Stimulated activated CD4-positive, alpha-beta T cell treated with anti-CD3 and anti-CD28 coated beads, Interleukin-2, amount 100 ng/mL, for 48 hours (primary cell): ENCODE results near the gene CDC42BPB.
"Not testable (repeated sequence)": the region's sequence is repeated elsewhere in the genome, so short reads cannot be mapped to it uniquely, and the experiment has no call there.

Source experiments
- DNase-seq, 2 donors: peaks; one replicate each; pipeline ENCODE4 v3.0.0-alpha.2; 2020

The CDC42BPB gene

DNA sequence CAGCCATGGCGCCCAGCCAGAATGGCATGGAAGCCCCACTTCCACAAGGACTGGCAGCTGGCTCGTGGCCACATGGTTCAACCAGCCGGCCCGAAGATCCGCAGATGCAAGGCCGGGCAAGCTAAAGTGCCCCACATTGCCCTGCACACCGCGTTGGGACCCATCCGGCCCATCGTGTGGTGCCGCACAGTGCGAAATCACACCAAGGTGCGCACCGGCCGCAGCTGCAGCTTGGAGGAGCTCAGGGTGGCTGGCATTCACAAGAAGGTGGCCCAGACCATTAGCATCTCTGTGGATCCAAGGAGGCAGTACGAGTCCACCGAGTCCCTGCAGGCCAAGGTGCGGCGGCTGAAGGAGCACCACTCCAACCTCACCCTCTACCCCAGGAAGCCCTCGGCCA lies 15.9 kb downstream of the CDC42BPB start:
- DNase-seq: no peak

DNA sequence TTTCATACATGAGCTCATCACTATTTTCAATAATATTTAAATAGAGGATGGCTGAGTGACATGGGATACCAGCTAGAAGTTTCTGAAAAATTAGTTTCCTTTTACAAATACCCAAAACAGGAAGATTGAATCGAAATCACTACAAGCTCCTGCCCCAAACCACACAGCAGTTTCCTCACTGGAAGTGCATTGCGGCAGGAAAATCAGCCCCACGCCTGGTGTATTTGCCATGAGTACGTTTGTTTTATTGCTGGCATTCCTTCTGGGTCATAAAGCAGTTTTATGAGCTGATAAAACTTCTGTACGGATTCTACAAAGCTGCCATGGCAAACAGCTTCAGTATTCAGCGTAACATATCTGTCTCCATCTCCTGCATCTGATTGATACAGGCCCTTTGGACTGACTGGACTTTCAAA lies 23.7 kb downstream of the CDC42BPB start:
- DNase-seq: no peak

GRCh38 chr14:103031956-103032355 lies 25.4 kb downstream of the CDC42BPB start:
- DNase-seq: no peak

GRCh38 chr14:103031566-103031911 lies 25.8 kb downstream of the CDC42BPB start:
- DNase-seq: no peak

DNA sequence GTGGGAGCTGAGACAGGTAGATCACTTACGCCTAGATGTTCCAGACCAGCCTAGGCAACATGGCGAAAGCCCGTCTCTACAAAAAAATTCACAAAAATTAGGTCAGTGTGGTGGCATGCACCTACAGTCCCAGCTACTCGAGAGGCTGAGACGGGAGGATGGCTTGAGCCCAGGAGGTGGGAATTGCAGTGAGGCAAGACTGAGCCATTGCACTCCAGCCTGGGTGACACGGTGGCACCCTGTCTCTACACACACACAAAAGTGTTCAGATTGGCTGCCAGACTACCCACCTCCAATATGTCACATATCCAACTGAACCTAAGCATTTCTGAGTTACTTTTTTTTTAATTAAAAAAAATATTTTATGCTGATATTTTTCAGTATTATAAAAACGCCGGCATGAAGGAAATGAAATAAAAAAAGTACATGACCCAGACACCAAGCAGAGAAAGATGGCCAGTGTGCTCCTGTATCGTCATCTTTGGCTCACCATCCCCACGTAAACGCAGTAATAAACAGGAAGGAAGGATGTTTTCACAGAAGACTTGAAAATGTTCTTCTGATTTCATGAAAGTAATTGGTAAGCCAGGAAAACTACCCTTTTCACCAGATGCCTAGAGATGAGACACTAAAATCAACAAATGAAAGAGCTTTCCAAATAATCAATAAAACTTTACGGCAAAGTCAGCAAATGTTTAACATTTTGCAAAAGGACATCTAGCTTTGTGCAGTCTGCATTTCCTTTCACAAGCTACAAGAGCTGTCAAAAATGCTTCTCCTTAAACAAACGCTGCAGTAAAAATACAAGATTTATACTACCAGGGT lies 26.4 kb downstream of the CDC42BPB start:
- no peak for DNase-seq

DNA sequence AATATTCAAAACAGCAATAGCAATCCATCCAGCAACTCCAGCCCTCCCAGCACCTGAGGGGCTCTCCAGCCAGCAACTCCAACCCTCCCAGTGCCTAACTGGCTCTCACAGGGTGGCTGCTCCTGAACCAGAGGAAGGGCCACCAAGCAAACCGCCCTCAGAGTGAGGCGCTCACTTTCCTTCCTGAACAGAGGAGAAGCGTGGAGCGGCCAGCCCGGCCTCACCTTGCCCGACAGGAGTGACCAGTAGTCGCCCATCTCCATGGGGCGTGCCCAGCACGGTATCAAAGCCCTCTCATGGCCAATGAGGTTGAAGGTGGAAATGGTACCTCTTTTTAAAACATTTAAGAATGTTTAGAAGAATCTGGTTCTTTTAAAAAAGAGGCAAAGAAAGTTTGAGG lies 27.4 kb downstream of the CDC42BPB start:
- no peak for DNase-seq

DNA sequence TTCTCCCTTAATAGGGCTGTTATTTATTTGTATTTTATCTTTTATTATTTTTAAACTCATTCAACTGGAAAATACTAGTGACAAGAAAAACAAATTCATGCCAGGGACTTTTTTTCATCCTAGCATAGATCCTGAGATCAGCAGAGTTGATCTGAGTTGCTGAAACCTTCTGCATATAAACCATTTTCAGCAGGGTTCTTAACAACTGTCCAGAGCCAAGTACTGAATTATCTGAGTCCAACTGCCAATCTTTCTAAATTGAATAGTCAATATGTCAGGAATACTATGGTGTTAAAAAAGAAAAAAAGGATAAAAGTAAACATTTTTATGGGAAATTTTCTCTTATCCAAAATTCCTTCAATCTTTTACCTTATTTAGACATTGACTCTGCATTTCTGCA lies 28.6 kb downstream of the CDC42BPB start:
- DNase-seq: no peak

GRCh38 chr14:103028161-103028767 lies 29.1 kb downstream of the CDC42BPB start:
- no peak for DNase-seq

DNA sequence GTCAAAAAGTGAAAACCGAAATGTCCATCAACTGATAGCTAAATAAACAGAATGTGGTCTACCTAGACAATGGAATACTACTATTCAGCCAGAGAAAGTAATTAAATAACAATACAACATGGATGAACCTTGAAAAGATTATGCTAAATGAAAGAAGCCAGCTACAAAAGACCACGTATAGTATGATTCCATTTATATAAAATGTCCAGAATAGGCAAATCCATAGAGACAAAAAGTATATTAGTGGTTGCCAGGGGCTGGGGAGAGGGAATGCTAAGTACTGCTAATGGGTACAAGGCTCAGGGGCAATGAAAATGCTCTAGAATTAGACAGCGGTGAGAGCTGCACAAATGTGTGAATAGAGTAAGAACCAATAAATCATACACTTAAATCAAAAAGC lies 29.9 kb downstream of the CDC42BPB start:
- DNase-seq: no peak

DNA sequence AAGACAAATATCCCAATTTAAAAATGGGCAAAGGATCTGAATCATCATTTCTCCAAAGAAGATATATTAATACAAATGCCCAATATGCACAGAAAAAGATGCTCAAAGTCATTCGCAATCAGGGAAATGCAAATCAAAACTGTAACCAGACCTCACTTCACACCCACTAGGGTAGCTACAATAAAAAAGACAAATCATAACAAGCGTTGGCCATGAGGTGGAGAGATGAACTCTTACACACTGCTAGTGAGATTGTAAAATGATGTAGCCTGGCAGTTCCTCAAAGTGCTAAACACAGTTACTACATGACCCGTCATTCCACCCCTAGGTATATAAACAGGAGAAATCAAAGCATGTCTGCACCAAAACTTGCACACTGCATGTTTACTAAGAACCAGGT lies 30.4 kb downstream of the CDC42BPB start:
- no peak for DNase-seq

- not testable (repeated sequence) for DNase-seq
Measured at GRCh38 chr14:103026196-103026595, 31.2 kb downstream of the CDC42BPB start.

GRCh38 chr14:103023881-103024473 lies 33.4 kb downstream of the CDC42BPB start:
- no peak for DNase-seq

GRCh38 chr14:103022685-103023044 lies 34.7 kb downstream of the CDC42BPB start:
- no peak for DNase-seq

DNA sequence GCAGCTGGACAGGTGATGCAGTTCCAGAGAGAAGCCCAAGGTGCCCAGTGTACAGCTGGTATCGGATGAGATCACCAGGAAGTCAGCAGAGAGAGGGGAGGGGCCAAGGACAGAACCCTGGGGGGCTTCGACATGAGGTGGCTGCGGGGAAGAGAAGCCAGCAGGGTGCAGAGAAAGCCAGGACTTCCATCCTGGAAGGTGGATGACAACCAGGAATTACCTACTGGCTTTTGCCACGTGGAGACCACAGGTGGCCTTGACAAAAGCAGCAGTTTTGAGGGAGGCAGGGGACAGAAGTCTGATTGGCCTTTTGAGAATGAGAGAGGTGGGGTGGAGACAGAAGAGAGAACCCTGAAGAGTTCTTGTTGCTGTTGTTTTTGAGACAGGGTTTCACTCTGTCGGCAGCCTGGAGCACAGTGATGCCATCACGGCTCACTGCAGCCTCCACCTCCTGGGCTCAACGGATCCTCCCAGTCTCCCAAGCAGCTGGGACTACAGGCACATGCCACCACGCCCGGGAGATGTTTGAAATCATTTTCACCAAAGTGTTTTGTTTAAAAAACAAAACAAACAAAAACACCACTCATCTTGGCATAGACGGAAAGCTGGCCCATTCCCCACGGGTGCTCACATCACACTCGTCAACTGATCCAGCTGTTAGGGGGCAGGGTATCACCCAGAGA lies 35.2 kb downstream of the CDC42BPB start:
- no peak for DNase-seq

DNA sequence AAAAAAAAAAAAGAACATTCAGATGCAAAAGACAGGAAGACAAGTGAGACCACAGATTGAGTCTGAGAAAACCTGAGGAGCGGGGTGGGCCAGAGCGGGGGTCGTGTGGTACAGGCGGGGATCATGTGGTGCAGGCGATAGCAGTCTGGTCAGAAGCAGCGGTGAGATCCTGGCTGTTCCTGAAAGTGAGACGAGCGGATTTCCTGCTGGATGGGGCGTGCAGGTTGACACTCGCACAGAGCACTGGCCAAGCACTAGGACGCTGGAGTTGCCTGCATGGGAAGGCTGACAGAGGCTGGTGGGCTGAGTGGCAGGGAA lies 35.7 kb downstream of the CDC42BPB start:
- DNase-seq: no peak

GRCh38 chr14:103020271-103021170 lies 36.8 kb downstream of the CDC42BPB start:
- no peak for DNase-seq

DNA sequence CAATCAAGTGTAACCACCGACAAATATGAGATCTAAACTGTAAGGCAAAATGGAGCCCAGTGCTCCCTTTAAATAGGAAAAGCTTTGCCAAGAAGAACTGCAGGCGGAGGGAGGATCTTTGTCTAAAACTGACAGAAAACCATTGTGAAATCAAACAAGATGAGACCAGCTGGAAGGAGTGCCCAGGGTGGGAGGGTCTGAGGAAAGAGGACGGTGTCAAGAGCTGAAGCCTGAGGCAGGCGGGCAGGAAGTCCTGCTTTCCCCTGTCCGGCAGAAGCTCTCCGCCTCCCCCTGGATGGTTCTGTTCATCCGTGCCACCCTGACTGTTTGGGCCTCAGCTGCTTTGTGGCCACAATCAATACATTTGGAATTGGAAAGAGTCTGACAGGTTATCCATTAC lies 37.5 kb downstream of the CDC42BPB start:
- no peak for DNase-seq

GRCh38 chr14:103019236-103019635 lies 38.1 kb downstream of the CDC42BPB start:
- DNase-seq: no peak

DNA sequence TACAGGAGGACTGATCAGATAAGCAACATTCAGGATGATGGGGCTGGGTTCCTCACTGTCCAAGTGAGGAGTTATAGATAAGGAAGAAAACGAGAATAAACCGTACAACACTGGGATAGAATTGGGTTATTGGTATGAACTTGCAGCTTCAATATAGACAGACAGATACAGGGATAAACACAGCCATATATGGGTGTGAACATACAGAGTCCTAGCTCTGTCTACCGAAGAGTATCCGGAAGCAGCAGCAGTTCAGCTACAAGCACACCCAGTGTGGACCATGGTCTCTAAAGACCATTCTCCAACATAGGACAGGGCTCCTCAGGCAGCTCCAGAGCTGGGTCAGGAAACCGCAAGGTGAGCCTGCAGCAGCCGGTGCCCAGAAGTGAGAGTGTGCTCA lies 40.8 kb downstream of the CDC42BPB start:
- DNase-seq: no peak

- DNase-seq: no peak
Measured at GRCh38 chr14:103016071-103016470, 41.3 kb downstream of the CDC42BPB start.

- DNase-seq: no peak
Measured at GRCh38 chr14:103015426-103015825, 41.9 kb downstream of the CDC42BPB start.

- DNase-seq: no peak
Measured at GRCh38 chr14:103014466-103015228, 42.7 kb downstream of the CDC42BPB start.
